DMS153 treated with DMSO at 0.1 percent for 48 hours (cell line): ENCODE data around the gene ACP3.
A peak's percentile ranks its signal among the peaks of the same experiment; 100 is the strongest.
"Not testable (repeated sequence)": the region's sequence is repeated elsewhere in the genome, so short reads cannot be mapped to it uniquely, and the experiment has no call there.

Source experiments
- DNase-seq: peaks from one replicate; lab custom pipeline; 2025; ENCODE audit not compliant: unreplicated experiment; lab: John Stamatoyannopoulos, UW

The ACP3 gene

DNA sequence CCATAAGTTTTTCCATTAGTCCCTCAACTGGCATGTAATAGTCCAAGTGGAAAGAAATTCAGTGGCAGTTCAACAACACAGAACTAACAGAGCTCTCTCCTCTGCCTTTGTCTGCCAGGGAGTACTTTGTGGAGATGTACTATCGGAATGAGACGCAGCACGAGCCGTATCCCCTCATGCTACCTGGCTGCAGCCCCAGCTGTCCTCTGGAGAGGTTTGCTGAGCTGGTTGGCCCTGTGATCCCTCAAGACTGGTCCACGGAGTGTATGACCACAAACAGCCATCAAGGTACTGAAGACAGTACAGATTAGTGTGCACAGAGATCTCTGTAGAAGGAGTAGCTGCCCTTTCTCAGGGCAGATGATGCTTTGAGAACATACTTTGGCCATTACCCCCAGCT is 39.4 kb downstream of the ACP3 start:
- DNase-seq, result no peak

DNA sequence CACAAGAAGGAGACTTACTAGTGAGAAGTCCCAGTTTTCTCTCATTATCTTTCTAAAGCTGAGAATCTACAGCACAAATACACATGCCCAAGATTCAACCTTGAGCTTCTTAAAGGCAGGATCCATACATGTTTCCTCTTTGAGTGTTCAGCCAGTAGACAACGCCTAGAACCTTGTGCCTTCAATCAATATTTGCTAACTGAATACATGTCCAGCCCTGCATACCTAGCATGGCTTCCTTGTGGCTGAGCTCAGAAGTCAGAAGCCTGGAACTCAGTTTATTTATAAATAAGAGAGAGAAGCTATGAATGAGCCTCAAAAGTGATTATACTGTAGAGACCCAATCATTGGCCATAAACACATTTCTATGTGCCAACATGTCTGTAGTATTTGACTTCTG is 43.5 kb downstream of the ACP3 start:
- DNase-seq, result no peak

DNA sequence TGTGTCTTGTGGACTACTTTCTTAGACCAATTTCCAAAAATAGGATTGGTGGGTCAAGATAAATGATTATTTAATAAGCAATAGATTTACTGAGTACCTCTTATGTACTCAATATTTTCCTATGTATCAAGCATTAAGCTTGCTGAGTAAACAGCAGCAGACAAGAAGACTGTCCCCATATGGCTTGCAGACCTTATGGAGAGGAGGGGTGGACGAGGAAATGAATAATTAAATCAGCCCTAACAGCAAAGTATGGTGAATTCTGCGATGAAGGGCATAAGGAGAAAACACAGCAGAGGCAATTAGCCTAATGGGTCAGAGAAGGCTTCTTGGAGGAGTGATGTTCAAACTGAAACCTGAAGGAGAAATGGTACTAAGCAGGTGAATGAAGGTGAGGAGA is 45.1 kb downstream of the ACP3 start:
- no peak for DNase-seq

DNA sequence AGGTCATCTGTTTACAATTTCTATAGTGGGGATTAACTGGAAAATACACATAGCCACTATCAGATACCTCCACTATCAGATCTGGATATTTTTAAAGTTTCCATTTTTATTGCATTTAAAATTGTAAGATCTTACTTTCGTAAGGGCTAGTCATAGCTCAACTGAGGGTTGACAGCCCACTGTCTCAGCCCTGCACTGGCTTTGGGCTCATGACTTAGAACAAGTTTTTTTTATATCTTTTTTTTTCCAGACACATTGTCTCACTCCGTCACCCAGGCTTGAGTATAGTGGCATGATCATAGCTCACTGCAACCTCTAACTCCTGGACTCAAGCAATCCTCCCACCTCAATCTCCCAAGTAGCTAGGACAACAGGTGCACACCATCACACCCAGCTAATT is 51.3 kb downstream of the ACP3 start:
- DNase-seq, result no peak

DNA sequence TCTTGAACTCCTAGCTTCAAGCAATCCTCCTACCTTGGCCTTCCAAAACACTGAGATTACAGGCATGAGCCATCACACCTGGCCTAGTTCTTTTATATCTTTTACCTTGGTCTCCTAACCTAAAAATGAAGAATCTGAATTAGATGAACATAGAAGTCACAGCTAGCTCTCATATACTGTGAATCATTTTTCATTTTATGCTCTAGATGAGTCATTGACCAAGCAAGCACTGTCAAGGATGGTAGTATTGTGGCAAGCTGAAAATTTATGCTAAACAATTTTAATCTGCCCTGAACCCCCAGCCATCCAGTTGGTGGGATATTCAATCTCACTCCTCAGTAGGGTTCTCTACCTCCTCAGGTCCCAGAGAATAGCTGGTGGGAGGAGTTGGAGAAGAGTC is 51.8 kb downstream of the ACP3 start:
- DNase-seq, result no peak

DNA sequence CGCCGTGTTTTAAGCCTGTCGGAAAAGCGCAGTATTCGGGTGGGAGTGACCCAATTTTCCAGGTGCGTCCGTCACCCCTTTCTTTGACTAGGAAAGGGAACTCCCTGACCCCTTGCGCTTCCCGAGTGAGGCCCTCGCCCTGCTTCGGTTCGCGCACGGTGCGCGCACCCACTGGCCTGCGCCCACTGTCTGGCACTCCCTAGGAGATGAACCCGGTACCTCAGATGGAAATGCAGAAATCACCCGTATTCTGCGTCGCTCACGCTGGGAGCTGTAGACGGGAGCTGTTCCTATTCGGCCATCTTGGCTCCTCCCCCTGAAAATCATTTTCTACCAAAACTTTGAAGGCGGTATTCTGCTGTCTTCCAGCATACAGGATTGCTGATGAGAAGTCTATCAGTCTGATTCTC is 59.7 kb downstream of the ACP3 start:
- not testable (repeated sequence) for DNase-seq

DNA sequence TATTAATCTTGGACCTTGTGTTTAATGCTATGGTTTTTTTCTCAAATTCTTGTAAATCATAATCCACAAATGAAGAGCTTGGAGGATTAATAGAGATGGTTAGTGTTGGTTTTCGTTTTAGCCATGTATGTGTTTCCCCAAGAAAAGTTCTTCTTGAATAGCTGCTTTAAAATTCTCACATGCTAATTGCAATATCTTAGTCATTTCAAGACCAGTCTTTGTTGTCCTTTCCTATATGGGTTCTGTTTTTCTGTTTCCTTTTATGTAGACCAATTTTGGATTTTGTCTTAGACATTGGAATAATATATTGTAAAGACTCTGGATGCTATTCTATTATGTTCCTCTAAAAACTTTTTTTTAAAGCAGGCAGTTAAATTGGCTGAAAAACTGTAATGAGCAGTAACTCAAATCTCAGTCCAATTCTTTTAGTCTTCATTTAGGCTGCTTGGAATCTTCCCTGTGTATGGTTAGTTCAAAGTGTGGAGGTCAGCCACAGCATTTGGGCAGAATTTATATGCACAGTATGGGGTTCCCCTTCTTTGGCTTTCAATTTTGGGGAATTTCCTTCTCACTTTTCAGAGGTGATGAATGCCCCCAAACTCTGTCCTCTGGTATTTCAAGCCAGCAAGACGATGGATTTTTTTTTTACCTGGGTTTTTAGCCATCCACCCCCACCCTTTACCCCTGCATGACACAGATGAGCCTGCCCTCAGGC is 61.0 kb downstream of the ACP3 start:
- DNase-seq, result no peak

DNA sequence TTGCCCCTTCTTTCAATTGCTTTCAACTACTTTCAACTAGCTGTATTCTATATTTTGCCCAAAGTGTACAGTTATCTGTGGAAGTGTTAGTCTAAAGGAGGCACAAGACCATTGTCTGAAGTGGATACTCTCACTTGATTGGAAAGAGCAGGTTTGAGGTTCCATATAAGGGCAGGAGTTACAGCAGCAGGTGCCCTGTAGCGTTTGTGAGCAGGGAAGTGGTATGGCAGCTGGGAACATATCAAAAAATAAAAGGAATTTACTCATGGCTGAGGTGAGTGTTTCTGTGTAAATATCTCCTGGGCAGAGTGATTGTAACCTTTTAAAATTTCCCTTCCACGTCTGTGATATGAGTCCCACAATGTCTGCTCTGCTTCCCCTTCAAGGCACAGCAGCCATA is 61.6 kb downstream of the ACP3 start:
- DNase-seq, result peak; percentile 19

DNA sequence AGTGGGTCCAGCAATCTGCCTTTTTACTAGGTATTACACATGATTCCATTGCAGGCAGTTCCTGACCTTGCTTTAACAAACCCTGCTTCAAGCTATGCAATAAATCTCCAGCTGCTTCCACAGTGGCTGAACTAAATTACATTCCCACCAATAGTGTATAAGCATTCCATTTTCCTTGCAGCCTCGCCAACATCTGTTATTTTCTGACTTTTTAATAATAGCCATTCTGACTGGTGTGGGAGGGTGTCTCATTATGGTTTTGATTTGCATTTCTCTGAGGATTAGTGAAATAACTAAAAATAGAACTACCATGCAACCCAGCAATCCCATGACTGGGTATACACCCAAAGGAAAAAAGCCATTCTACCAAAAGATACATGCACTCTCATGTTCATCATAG is 63.7 kb downstream of the ACP3 start:
- no peak for DNase-seq

DNA sequence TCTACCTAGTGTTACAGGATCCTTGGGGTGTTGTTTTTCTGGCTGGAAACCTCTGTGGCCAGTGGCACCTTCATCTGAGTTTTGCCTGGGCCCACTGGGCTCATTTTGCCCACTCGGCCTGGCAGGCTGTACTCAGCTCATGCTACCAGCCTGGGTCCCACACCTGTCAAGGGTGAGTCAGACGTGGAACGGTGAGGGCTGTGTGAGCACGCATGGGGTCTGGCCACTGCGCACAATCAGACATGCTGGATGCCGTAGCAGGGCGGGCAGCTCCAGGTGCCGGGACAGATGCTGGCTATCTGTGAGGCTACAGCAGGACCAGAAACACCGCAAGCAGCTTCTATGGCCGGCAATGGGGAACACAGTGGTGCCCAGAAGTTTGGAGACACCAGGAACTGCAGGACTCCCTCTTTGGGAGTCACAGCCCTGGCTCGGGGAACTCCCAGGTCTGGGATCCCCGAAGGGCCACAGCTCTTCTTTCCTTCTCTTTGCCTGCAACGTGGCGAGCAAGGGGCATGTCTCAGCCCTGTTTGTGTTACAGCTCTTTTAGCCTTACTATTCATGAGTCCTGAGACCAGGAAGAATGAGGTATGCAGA is 64.2 kb downstream of the ACP3 start:
- DNase-seq, result no peak

DNA sequence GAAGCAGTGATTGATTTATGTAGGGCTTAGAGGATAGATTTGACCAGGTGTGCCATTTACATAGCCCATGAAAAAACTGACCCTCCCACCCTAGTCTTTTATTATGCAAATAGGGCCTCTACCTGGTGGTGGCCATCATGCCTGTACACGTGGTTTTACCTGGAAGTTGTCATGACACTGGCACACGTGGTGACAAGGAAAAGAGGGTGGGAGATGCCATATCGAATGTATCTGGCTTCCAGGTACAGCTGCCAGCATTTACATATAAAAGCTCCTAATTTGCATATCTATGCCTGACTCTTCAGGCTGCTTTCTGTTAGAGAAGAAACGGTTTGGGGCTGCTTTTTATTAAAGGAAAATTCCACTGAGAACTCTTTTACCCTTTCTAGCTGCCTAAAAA is 65.1 kb downstream of the ACP3 start:
- no peak for DNase-seq

DNA sequence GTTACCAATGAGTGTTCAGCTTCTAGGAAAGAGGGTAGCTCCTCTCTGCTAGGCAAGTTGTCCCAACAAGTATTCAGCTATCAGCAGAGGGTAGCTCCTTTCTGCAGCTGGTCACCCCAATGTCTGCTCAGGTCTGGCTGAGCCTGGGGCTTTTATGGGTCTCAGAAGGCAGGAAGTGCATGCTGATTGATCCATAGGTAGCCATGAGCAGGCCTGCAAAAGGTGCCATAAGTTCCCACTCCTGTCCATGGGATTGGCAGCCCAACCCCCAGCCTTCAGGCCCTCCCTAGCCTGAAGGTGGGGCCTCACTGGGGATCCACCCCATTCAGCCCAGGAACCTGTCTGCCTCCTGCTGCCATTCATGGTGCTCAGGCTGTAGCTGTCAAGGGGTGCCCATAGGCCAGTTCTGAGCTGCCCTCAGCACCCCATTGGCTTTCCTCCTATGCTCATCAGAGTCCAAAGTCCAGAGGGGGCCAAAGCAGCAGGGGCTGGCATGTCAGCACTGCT is 65.5 kb downstream of the ACP3 start:
- no peak for DNase-seq

DNA sequence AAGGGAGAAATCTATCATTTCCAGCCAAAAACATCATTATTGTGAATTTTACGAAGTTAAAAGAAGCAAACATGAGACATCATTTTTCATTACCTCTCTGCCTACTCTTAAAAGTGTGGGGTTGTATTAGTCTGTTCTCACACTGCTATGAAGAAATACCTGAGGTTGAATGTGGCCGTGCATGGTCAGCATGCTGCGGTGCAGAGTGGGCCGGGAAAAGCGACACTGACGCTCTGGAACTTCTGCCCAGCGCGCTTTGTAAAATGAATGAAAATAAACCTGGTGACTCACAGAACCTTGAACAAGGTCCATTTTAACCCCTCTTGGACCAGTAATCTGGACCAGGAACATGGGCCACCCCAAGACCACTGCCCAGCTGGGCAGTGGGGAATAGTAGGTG is 69.1 kb downstream of the ACP3 start:
- DNase-seq, result no peak

DNA sequence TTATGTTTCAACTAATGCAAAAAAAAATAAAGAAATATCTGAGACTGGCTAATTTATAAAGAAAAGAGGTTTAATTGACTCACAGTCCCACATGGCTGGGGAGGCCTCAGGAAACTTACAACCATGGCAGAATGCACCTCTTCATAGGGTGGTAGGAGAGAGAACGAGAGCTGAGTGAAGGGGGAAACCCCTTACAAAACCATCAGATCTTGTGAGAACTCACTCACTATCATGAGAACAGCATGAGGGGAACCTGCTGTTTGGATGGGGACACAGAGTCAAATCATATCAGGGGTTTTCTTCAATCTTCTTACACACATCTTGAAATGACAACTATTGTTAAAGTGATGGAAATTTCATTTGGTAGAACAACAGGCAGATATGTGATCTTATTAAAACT is 75.5 kb downstream of the ACP3 start:
- DNase-seq, result not testable (repeated sequence)

DNA sequence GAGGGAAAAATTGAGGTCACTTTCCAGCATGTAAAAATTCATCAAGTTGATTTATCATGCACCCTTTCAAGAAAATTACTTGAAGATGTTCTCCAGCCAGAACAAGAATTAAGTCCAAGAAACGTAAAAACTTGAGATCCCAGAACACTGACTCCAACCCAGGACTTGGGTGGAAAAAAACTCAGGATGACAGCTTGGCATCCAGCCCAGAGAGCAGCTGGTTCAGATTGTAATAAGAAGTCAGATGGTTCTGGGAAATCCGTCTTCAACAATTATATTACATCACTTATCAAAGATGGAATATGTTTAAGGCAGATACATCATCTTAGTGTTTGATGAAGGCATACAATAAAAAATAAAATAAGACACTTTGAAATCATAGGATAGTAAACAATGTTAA is 77.1 kb downstream of the ACP3 start:
- no peak for DNase-seq

DNA sequence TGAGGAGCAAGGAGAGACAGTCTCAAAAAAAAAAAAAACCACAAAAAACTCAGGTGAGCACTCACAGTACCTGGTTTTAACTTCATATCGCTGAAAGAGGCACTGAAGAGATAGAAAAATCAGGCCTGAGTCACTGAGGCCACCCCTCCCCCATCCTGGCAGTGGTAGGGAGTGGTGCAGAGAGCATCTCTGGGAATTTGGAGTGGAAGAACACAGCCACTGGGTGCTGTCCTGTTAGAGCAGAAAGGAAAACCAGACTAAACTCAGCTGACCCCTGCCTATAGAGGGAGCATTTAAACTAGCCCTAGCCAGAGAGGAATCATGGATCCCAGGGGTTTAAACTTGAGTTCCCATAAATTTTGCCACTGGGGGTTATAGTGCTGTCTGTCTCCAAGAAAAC is 77.9 kb downstream of the ACP3 start:
- no peak for DNase-seq

DNA sequence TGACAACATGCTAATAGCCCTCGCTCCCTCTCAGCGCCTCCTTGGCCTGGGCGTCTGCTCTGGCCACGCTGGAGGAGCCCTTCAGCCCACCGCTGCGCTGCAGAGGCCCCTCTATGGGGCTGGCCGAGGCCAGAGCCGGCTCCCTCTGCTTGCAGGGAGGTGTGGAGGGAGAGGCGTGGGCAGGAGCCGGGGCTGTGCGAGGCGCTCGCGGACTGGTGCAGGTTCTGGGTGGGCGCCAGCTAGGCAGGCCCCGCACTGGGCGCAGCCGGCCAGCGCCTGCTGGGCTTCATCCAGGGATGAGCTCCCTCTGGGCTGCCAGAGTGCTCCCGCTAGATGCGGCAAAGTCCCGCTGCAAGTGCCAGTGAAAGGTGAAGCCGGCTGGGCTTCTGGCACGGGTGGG is 79.0 kb downstream of the ACP3 start:
- no peak for DNase-seq

DNA sequence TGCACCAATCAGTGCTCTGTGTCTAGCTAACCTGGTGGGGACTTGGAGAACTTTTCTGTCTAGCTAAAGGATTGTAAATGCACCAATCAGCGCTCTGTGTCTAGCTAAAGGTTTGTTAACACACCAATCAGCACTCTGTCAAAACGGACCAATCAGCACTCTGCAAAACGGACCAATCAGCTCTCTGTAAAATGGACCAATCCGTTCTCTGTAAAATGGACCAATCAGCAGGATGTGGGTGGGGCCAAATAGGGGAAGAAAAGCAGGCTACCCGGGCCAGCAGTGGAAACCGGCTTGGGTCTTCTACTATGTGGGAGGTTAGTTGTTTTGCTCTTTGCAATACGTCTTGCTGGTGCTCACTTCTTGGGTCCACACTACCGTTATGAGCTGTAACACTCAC is 79.6 kb downstream of the ACP3 start:
- not testable (repeated sequence) for DNase-seq

DNA sequence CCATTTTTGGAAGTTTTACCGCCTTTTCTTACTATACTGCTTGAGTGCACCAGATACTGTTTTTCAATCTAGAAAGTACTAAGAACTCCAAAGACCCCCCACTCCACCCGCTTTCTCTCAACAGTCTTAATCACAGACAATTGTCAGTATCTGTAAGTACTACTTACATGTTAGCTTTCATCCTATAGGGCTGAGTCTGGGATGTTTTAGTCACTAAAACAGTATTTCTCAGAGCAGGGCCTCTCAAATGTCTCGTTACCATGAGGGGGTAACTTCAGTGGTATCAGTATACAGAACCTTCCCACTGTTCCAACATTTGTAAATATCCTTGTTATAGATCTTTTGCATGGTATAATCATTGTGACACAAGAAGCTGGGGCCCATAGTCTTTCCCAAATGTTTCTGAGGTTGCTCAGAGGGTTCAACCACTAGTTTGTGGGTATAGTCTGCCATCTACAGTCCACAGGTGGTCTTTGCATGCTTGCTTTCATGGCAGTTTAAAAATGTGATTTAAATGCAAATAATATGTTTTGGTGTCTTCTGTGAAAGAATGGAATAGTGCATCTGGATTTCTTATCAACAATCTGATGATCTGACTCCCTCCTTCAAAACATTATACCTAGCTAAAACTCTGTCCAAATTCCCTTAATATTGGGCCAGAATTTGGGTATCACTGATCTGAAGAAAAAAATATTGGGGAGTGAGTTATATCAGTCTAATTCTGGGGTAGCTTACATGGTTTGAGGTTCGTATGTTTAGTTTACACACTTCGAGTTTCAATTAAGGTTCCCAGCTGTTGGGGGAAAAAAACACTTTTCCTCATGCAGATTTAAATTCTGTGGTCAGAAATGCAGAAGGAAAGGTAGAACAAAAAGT is 82.1 kb downstream of the ACP3 start:
- peak; percentile 65 for DNase-seq

DNA sequence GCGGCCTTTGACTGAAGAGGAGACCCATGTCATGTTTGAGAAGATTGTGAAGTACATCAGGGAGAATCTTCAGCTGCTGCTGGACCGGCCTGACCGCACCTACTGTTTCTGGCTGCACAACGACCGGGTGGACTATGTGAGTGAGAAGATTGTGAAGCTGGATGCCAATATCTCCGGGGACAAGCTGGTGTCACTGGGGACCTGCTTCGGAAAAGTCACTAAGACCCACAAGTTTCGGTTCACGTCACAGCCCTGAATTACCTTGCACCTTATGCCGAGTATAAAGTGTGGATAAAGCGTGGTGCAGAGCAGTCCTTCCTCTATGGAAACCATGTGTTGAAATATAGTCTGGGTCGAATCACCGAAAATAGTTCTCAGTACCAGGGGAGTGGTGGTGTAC is 84.0 kb downstream of the ACP3 start:
- no peak for DNase-seq

DNA sequence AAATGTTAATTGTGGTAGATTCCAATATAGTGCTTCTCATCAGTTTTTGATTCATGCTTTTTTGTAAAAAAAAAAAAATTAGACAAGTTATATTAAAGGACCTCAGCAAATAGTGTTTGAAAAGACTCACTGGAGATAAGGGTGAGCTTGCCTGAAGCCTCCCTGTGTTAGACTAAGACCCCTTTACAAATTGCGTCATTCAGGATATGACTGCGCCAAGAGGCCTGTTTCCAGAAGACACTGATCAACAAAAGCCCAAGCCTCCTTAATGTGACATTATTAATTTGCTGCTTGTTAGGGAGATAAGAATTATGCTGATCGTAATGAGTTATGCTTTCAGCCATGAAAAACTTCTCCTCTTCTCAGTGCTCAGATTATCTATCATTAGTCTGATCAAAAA is 87.1 kb downstream of the ACP3 start:
- no peak for DNase-seq

DNA sequence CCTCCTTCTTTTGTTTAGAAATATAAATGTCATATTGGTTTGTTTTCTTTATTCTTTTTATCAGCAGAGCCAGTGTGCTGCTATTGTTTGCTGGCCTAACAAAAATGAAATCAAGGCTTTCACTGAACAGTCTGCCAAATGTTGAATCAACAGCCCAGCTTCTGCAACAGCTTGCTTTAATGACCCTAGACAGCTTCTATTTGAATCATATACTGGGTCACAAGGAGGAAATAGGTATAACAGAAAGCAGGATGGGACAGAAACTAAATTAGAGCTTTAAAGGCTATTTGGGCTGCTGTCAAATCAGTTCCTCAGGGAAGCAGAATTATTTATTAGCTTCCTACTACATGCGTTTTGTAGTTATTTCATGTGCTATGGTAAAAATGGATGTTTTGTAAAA is 88.0 kb downstream of the ACP3 start:
- peak; percentile 74 for DNase-seq
